Pancreas (tissue), 10 donors: Measurements from ENCODE around the gene REM2. TPM values are rescaled to one million over a fixed set of nuclear protein-coding genes. Genes with fewer than 3 reads are reported as not detected.

Experiments
- ATAC-seq, 4 donors: fragments of 200-7000 bp; cut with Tn5 transposase; one replicate each; pipeline versions ENCODE4 v1.8.0 to v1.9.1; 2020; ENCODE audit warnings: mild to moderate bottlenecking in 4 of 4, moderate library complexity in 4 of 4
- DNase-seq, 6 donors: peaks; one replicate each; pipeline ENCODE4 v3.0.0-alpha.2; 2020
- FAIRE-seq: peaks from 2 replicates; lab custom pipeline; 2012; peaks lifted over from hg19 to GRCh38; lab: Jason Lieb, UNC
- H3K27ac ChIP-seq, 4 donors: fragments of 200-600 bp; sonication (generic); 1 replicate in 3 of 4; 2 replicates in 1 of 4; pipeline versions ENCODE4 v1.5.0 to v1.8.0; 2020
- H3K27me3 ChIP-seq, 4 donors: fragments of 200-600 bp; one replicate each; pipeline ENCODE4 v1.8.0; 2021
- H3K36me3 ChIP-seq, 3 donors: fragments of 200-600 bp; sonication (generic) in 1 of 3; one replicate each; pipeline versions ENCODE4 v1.5.0 to v1.8.0; 2020 to 2021
- H3K4me1 ChIP-seq, 3 donors: fragments of 200-600 bp; one replicate each; pipeline ENCODE4 v1.8.0; 2021
- H3K4me3 ChIP-seq, 4 donors: fragments of 200-600 bp; sonication (generic) in 2 of 4; one replicate each; pipeline versions ENCODE4 v1.5.0 to v1.8.0; 2020 to 2021
- H3K9me3 ChIP-seq, 4 donors: fragments of 200-600 bp; one replicate each; pipeline ENCODE4 v1.8.0; 2021
- CTCF ChIP-seq, 4 donors: fragments of 200-600 bp; sonication (generic) in 3 of 4; IDR thresholded peaks; one replicate each; pipeline versions ENCODE4 v1.5.0 to v1.8.0; 2021; ENCODE audit warnings: antibody characterized with exemption in 4 of 4
- WGBS, 2 donors: extraction: QIAGEN DNeasy Blood & Tissue Kit; methylation state at CpG; one replicate each; pipeline ENCODE4 v1.1.7; 2013; 5-methylcytosine and 5-hydroxymethylcytosine counted together
- intact Hi-C, 3 donors: fragments of 100-400 bp; cut with DNase I; formaldehyde crosslinking; loops; one replicate each; pipeline versions ENCODE4 v1.11.1 to v1.14.2; 2022
- polyA plus RNA-seq, 2 donors: library from polyadenylated mRNA; stranded (reverse); fragments of 200-250 nt; gene quantifications; one replicate each; pipeline ENCODE4 v1.2.3, GENCODE V29; 2013
- total RNA-seq, 6 donors: library from RNA; stranded (reverse); fragmentation: NEBNext Ultra II Directional in 4 of 6; extraction: Animal tissue kit (Norgen Biotek cat#: 25700) in 4 of 6; gene quantifications; one replicate each; pipeline versions ENCODE4 v1.2.1 to v1.2.4, GENCODE V29; 2021 to 2023
- donor health status: healthy with polysubstance abuse.
- donor health status: DM: no; HTN: no; CAD: no; lungs with moderate emphysema.
- donor health status: DM: no; HTN: no; CAD: no.
- donor health status: control.
- donor health status: control.
- donor health status: Bipolar disorder and iron deficiency.
- donor health status: DM: yes; HTN: yes; CAD: no.
- donor health status: DM: no; HTN: no; CAD: no.
- donor health status: DM: no; HTN: no; CAD: no.
- donor health status: DM: yes; HTN: yes; CAD: no.

The REM2 gene
- total and polyA plus RNA-seq, 8 donors: 0.16 to 2.5 (median 0.38) TPM; not detected in 1

- Histone ChIP-seq H3K27me3 (no peaks in the 10 kb centered on the region), H3K9me3 (no peaks in the 10 kb centered on the region), H3K4me3 (peak overlapping the region in 3 of 4 donors; percentile 10 to 86 (median 77)), H3K36me3 (peaks cover 5 to 24% (median 11%) of the 10 kb centered on the region in 3 donors), H3K4me1 (peaks cover 9 to 21% (median 12%) of the 10 kb centered on the region in 3 donors), H3K27ac (peak overlapping the region; percentile 94 to 99 (median 98))
- 0 to 2% methylated on average over 1 of the region's 1 CpG for WGBS, 2 donors
- no peak for FAIRE-seq
- intact Hi-C loops: loop anchor here in 1 of 3 donors (10.0 kb wide), 1 partner anchor 104 kb away; no protein-coding TSS in a partner anchor
- no peak for DNase-seq
- peak in 2 of 4 donors; percentile 10 to 14 for ATAC-seq
- no peak for TF ChIP-seq CTCF (IDR thresholded peaks at IDR 0.05)
Measured at GRCh38 chr14:22870811-22871223, 12.2 kb upstream of the REM2 start.

- DNase-seq (peak; percentile 92 to 97 (median 94)), FAIRE-seq (no peak), ATAC-seq (peak; percentile 92 to 96 (median 92))
- Histone ChIP-seq H3K27me3 (no peaks in the 10 kb centered on the region), H3K4me1 (peaks cover 9 to 21% (median 12%) of the 10 kb centered on the region in 3 donors), H3K9me3 (no peaks in the 10 kb centered on the region), H3K4me3 (peak within 1 kb of the TSS; percentile 77 to 97 (median 89)), H3K36me3 (peaks cover 5 to 31% (median 17%) of the 10 kb centered on the region in 3 donors), H3K27ac (peak within 1 kb of the TSS; percentile 94 to 99 (median 98))
- 0 to 1% methylated on average over 43 to 50 of the region's 50 CpGs for WGBS, 2 donors
- TF ChIP-seq CTCF (IDR thresholded peaks at IDR 0.05): no peak
- intact Hi-C loops: loop anchor here in 1 of 3 donors (10.0 kb wide), 1 partner anchor 103 kb away; no protein-coding TSS in a partner anchor
Measured at GRCh38 chr14:22871224-22872032, 11.6 kb upstream of the REM2 start, which contains the start of gene LRP10. Gene LRP10, plus strand, starts transcription at chr14:22871740. Its CDS starts 564 bp downstream, at chr14:22872304.

- Histone ChIP-seq H3K4me1 (peaks cover 9 to 21% (median 12%) of the 10 kb centered on the region in 3 donors), H3K27me3 (no peaks in the 10 kb centered on the region), H3K9me3 (no peaks in the 10 kb centered on the region), H3K4me3 (peak overlapping the region; percentile 77 to 97 (median 89)), H3K27ac (peak overlapping the region; percentile 94 to 99 (median 98)), H3K36me3 (peaks cover 5 to 39% (median 25%) of the 10 kb centered on the region in 3 donors)
- peak; percentile 62 to 78 (median 72) for ATAC-seq
- 0% methylated on average over 28 to 45 of the region's 45 CpGs for WGBS, 2 donors
- intact Hi-C loops: loop anchor here in 1 of 3 donors (10.0 kb wide), 1 partner anchor 103 kb away; no protein-coding TSS in a partner anchor
- DNase-seq: peak; percentile 76 to 89 (median 85)
- peak; percentile 86 to 94 (median 90) for TF ChIP-seq CTCF (IDR thresholded peaks at IDR 0.05)
- no peak for FAIRE-seq
Measured at GRCh38 chr14:22872033-22872832, 10.8 kb upstream of the REM2 start.

- Histone ChIP-seq H3K4me1 (peaks cover 9 to 21% (median 12%) of the 10 kb centered on the region in 3 donors), H3K27ac (peak overlapping the region; percentile 94 to 99 (median 98)), H3K36me3 (peaks cover 8 to 46% (median 31%) of the 10 kb centered on the region in 3 donors), H3K27me3 (no peaks in the 10 kb centered on the region), H3K4me3 (peak overlapping the region; percentile 77 to 97 (median 89)), H3K9me3 (no peaks in the 10 kb centered on the region)
- intact Hi-C loops: loop anchor here in 1 of 3 donors (10.0 kb wide), 1 partner anchor 102 kb away; no protein-coding TSS in a partner anchor
- FAIRE-seq (no peak), ATAC-seq (no peak), DNase-seq (peak in 2 of 6 donors; percentile 26 to 42)
- WGBS, 2 donors: 32 to 38% methylated on average over 10 of the region's 10 CpGs
- TF ChIP-seq CTCF (IDR thresholded peaks at IDR 0.05): no peak
Measured at GRCh38 chr14:22872833-22873520, 10.0 kb upstream of the REM2 start.
